Measurements from ENCODE around the gene MKNK1.

The MKNK1 gene

GRCh38 chr1:46558966-46559365 is 45.1 kb downstream of the MKNK1 start:
- no peak for DNase-seq

DNA sequence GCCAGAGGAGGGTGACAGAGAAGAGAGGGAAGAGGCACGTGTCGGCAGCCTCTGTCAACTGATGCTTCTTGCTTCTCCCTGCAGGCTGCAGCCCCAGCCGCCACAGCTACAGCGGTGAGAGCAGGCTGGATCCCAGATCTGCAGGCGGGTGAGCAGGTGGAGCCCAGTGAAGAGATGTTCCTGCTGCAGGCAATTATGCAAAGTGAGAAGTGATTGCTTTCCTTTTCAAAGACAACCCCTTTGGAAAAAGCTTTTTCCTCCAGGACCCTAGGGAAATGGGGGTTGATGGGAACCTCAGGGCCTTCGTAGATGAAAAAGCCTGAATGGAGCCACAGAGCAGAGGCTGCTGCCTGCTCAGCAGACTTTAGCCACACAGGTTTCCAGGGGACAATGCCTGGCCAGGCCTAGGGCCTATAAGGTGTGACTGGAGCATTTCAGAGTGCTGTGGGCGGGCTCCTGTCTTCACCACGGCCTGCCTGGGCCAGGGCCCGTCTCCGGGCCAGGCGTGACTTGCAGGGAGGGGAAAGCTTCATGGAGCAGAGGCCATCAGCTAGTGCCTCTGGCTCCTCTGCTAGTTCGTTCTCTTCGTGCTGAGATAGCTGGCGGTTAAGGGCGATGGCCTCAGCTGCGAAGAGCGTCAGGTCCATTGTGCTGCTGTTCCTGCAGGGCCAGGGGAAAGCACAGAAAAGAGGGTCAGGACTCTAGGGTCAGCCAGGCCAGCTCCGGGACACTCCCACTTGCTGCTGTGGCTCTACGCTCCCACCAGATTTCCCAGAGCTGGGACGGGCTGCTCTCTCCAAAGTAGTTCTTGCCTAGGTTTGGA is 45.7 kb downstream of the MKNK1 start:
- no peak for DNase-seq

DNA sequence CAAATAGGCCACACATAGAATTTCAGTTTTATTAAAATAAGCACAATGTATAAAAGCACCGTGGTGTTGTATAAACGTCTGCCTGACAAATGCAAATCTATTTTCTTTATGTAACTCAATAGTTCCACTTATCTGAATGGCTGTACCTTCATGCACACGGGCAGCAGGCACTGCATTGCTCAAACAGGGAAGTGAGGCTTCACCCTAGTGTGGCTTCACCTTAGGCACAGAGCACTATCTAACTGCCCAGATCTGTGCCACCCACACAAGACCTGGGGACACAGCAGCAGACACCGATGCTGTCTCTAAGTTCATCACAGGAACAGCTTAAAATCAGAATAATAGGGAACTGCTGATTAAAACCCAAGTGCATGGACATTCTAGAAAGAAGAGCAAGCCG is 46.7 kb downstream of the MKNK1 start:
- DNase-seq, result no peak

- DNase-seq, result no peak
Measured at GRCh38 chr1:46556822-46557221, 47.2 kb downstream of the MKNK1 start.

DNA sequence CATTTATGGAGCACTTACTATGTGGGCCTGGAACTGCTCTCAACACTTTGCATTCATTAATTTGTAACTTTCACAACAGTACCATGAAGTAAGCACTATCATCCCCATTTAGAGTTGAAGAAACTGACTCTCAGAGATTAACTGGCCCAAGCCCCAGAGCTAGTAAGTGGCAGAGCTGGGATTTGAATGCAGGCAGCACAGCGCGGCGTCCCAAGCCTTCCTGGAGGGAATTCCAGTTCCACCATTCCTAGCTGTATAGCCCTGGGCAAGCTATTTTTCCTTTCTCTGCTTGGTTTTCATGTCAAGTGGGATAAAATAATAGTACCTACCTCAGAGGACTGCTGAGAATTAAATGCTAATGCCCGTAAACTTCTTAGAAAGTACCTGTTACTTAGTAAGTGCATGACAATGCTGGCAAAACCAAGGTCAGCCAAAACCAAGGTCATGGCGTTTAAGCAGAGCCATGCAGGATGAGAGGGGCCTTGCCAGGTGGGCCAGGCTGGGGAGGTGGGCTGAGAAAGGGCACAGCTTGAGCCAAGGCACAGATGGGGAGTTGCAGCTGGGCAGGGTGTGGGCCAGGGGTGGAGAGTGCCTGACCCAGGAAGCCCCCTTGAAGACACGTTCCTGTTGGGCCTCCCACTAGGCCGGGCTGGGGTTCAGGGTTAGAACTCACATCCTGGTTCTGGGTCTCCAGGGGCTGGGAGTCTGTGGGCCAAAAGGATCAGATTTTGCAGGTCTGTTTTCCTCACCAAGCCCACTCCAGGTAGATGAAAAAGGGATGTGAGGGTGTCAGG is 48.0 kb downstream of the MKNK1 start:
- no peak for DNase-seq

GRCh38 chr1:46554597-46555381 is 49.3 kb downstream of the MKNK1 start:
- no peak for DNase-seq

- no peak for DNase-seq
Measured at GRCh38 chr1:46554236-46554596, 49.9 kb downstream of the MKNK1 start.

DNA sequence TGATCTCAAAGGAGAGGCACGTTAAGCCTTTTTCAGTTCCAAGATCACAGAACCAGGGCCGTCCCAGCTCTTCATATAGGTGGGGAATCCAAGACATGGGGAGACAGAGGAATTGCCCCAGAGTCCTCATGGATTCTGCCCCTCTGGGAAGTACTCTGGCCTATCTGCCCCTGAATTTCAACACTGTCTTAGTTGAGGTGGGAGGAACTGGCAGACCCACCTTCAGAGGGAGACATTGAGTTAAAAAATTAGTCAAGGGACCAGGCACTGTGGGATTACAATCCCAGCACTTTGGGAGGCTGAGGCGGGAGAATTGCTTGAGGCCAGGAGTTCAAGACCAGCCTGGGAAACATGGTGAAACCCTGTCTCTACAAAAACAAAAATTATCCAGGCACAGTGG is 50.6 kb downstream of the MKNK1 start:
- no peak for DNase-seq

- no peak for DNase-seq
Measured at GRCh38 chr1:46552357-46553237, 51.5 kb downstream of the MKNK1 start.

- no peak for DNase-seq
Measured at GRCh38 chr1:46551597-46552095, 52.4 kb downstream of the MKNK1 start, which contains the start of gene KNCN. TSS of gene KNCN (minus strand) at chr1:46551647. CDS start at chr1:46551215, 432 bp downstream.

- DNase-seq, result no peak
Measured at GRCh38 chr1:46550751-46551231, 53.3 kb downstream of the MKNK1 start.

DNA sequence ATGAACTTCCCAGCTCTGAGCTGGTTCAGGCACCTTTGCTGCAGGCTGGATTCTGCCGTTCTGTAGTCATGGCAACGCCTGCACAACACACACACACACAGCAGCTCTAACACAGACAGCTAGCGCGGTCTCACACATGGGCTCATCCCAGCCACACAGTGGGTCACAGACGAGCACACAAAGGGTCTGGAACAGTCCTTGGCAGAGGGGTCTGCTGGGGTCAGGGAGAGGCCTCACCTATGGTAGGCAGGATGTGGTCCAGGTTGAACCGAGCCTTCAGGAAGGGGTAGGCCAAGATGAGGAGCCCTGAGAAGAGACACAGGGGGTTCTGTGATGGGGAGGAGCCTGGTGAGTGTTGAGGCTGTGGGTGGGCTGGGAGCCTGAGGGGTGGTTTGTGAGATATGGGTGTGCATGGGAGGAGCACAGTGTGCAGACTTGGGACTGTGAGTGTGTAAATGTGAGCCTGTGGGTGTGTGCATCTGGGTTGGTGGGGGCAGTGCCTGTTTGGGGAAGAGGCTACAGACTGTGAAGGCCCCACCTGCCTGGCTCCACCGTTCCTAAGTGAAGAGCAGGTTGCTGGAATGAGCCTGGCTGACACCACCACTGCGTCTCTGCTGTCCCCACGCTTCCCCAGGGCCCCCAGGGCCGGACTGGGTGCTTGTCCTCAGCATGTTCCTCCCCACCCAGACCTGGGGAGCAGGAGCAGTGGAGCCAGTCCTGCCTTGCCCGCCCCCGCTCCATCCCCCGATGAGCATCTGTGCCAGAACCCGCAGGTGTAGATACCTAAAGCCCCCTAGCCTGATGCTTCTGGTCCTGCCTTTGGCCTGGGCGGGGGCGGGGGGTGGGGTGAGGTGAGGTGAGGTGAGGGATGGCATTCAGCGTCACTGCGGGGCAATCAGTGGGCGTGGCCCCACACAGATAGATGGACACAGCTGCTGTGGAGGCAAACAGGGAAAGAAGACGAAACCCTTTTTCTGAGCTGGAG is 54.1 kb downstream of the MKNK1 start:
- no peak for DNase-seq

- no peak for DNase-seq
Measured at GRCh38 chr1:46547481-46548383, 56.3 kb downstream of the MKNK1 start.

DNA sequence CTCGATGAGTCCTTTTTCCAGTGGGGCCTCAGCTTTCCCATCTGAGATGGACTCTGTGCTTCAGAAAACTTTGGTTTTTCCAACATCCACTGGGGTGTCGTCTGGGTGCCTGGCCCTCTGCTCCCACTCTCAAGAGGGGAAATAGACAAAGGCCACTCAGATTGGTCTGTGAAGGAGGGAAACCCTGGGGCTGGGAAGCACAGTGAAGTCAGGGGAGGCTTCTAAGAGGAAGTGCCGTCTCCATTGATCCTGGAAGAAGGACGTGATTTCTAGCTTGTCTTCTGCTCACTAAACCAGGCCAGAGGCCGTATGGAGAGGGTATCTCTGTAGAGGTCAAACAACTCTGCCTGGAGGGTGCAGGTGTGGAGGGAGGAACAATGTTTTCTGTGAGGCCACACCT is 57.9 kb downstream of the MKNK1 start:
- no peak for DNase-seq

- no peak for DNase-seq
Measured at GRCh38 chr1:46545784-46546183, 58.3 kb downstream of the MKNK1 start.

DNA sequence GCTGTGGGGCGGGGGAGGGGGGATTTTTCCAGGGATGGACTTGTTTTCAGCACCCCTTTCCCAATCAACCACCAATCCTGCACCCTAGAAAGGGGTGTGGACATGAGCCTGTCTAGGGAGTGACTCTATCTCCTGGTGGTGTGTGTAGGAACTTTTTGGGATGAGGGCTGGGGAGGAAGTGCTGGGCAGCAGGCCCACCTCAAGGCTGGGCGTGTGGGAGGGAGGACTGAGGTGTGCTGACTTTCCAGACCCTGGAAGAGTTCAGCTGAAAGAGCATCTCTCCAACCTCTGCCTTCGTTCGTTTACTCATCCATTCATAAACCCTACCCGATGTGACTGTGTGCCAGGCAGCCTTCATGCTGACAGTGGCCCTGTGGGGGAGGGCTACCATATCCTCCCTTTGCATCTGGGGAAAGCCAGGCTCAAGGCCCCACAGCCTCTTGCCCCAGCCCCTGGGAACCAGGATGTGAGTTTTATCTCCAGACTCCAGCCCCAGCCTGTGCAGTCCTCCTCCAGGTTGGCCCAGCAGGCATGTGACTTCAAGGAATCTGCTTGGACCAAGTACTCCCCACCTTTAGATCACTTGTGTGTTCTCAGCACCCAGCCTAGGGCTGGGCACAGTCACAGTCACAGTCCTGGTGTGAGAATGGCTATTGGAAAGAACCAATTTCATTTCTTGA is 59.4 kb downstream of the MKNK1 start:
- no peak for DNase-seq

DNA sequence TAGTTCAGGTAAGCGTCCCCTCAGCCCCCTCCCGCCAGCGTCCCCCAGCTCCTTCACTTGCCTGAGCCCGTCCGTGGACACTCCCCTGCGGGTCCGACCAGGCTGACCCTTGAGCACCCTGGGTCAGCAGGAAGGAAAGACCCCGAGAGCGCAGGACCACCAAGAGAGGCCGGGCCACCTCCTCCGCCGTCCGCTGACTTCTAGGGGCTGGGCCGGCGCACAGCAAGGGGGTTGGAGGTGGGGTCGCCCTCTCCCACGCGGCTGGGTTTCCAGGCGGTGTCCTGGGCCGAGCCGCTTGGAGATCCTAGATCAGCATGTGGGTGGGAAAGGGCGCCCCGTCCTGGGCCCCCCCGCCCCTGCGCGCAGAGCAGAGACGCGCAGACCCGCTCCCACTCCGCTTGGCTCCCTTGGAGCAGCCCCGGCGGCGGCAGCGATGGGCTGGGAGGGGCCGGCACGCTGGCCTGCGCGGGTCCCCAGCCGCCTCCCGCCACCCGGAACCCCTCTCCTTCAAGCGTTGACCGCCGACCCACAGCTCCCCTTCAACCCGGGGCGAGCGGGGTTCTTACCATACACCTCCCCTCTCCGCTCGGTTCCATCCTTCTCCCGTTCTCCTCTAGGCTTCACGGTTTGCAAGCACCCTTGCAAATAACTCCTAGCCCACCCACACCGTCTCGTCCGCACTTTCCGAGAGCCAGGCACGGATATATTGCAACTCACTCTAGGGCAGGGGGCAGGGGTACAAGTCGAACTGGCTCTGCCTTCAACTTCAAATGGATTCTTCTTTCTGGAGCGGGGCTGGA is 60.1 kb downstream of the MKNK1 start:
- no peak for DNase-seq

GRCh38 chr1:46543382-46543760 is 60.7 kb downstream of the MKNK1 start:
- DNase-seq, result no peak

All from right kidney (tissue), 1 donor.